OCI-LY7 (cell line): ENCODE results near the gene GABRG1. TPM values are rescaled to one million over a fixed set of nuclear protein-coding genes. Genes with fewer than 3 reads are reported as not detected.

Source experiments
- BruUV-seq: library from RNA; stranded (reverse); fragments of 400-500 nt; replicated peaks from 2 replicates; lab custom pipeline; 2021; lab: Mats Ljungman, UMichigan
- CTCF ChIA-PET: fragments of 300-600 bp; sonication (Branson Sonifier 250); formaldehyde crosslinking; loops from one replicate; lab custom pipeline; 2022; ENCODE audit warnings: antibody characterized with exemption; ENCODE audit not compliant: unreplicated experiment; lab: Charles Lee
- POLR2A ChIA-PET: fragments of 300-600 bp; sonication (Branson Sonifier 250); formaldehyde crosslinking; loops from one replicate; lab custom pipeline; 2022; ENCODE audit warnings: antibody characterized with exemption; lab: Charles Lee
- DNase-seq: peaks from one replicate; pipeline ENCODE4 v3.0.0-alpha.2; 2015; ENCODE audit warnings: low spot score
- H2AFZ ChIP-seq: fragments of 200-600 bp; sonication (generic), shearing (Covaris generic); 2 replicates; pipeline ENCODE4 v1.6.1; 2014; ENCODE audit warnings: mild to moderate bottlenecking, antibody characterized with exemption, low read length, moderate library complexity
- H3K27ac ChIP-seq: fragments of 200-600 bp; sonication (generic); 2 replicates; pipeline ENCODE4 v1.5.1; 2014; ENCODE audit warnings: mixed run types, low read depth, mild to moderate bottlenecking, moderate library complexity, low read length, inconsistent platforms; ENCODE audit not compliant: poor library complexity, severe bottlenecking
- H3K36me3 ChIP-seq: fragments of 200-600 bp; sonication (generic); 2 replicates; pipeline ENCODE4 v1.6.1; 2014; ENCODE audit warnings: mild to moderate bottlenecking, antibody characterized with exemption, low read length, moderate library complexity, mixed read lengths; ENCODE audit not compliant: insufficient read depth
- H3K4me1 ChIP-seq: fragments of 200-600 bp; sonication (generic); 2 replicates; pipeline ENCODE4 v1.5.1; 2014; ENCODE audit warnings: mild to moderate bottlenecking, low read length; ENCODE audit not compliant: insufficient read depth, poor library complexity, severe bottlenecking
- H3K4me2 ChIP-seq: fragments of 200-600 bp; sonication (generic); 2 replicates; pipeline ENCODE4 v1.6.1; 2014; ENCODE audit warnings: mild to moderate bottlenecking, low read length
- H3K4me3 ChIP-seq: fragments of 200-600 bp; sonication (generic); 2 replicates; pipeline ENCODE4 v1.5.1; 2014; ENCODE audit warnings: mild to moderate bottlenecking, low read depth, low read length; ENCODE audit not compliant: poor library complexity, severe bottlenecking
- H3K79me2 ChIP-seq: fragments of 200-600 bp; sonication (generic); 2 replicates; pipeline ENCODE4 v1.6.1; 2016; ENCODE audit warnings: low read depth, mild to moderate bottlenecking, low read length, moderate library complexity, mixed read lengths; ENCODE audit not compliant: insufficient read depth
- H3K9me2 ChIP-seq: fragments of 200-600 bp; sonication (generic); 2 replicates; pipeline ENCODE4 v1.6.1; 2016; ENCODE audit warnings: mild to moderate bottlenecking, low read length, mixed read lengths; ENCODE audit not compliant: insufficient read depth
- H3K9me3 ChIP-seq: fragments of 200-600 bp; sonication (generic); 2 replicates; pipeline ENCODE4 v1.6.1; 2014; ENCODE audit warnings: mild to moderate bottlenecking, mixed run types, low read length, mixed read lengths
- H4K20me1 ChIP-seq: fragments of 200-600 bp; sonication (generic); 2 replicates; pipeline ENCODE4 v1.6.1; 2014; ENCODE audit warnings: mild to moderate bottlenecking, antibody characterized with exemption, low read length, moderate library complexity, mixed read lengths; ENCODE audit not compliant: insufficient read depth
- CTCF ChIP-seq: fragments of 200-600 bp; sonication (generic); conservative IDR thresholded peaks from 2 replicates; pipeline ENCODE4 v1.5.1; 2014; ENCODE audit warnings: mild to moderate bottlenecking, antibody characterized with exemption, low read length, moderate library complexity, mixed read lengths
- EZH2phosphoT487 ChIP-seq: fragments of 200-600 bp; sonication (generic); IDR thresholded peaks from 2 replicates; pipeline ENCODE4 v1.6.1; 2018; ENCODE audit warnings: low read depth, borderline replicate concordance, mild to moderate bottlenecking, mixed run types, antibody characterized with exemption, low read length, moderate library complexity, mixed read lengths
- intact Hi-C: fragments of 100-400 bp; cut with micrococcal nuclease; formaldehyde crosslinking; loops from one replicate; pipeline ENCODE4 v1.10.0; 2022; ENCODE audit not compliant: unreplicated experiment
- total RNA-seq, 2 experiments: library from RNA; depleted of rRNA in 1 of 2; stranded (reverse); fragments of >200 nt in 1 of 2; shearing (Covaris generic) in 1 of 2; gene quantifications; 2 replicates each; pipeline ENCODE4 v1.2.3, GENCODE V29; 2014 to 2022

The GABRG1 gene
- total RNA-seq, 2 experiments from 2014 or later: not detected

- no peak for DNase-seq
- no TSS peak for BruUV-seq
- no peak overlapping the region for H2AFZ ChIP-seq
- CTCF ChIA-PET: no interaction called here
- no peaks in the 10 kb centered on the region for H3K79me2 ChIP-seq
- no peaks in the 10 kb centered on the region for H3K36me3 ChIP-seq
- H3K27ac ChIP-seq: no peak overlapping the region
- TF ChIP-seq EZH2phosphoT487 (no peak), CTCF (no peak)
- POLR2A ChIA-PET: interaction anchor here (0.7 kb wide), 1 partner anchor 360 kb away, joined by 4 read pairs; no protein-coding TSS in a partner anchor
- H4K20me1 ChIP-seq: no peaks in the 10 kb centered on the region
- no peak overlapping the region for H3K4me2 ChIP-seq
- no peak overlapping the region for H3K4me3 ChIP-seq
- no peaks in the 10 kb centered on the region for H3K9me3 ChIP-seq
- no peaks in the 10 kb centered on the region for H3K4me1 ChIP-seq
- intact Hi-C loops: no loop called here
- H3K9me2 ChIP-seq: no peaks in the 10 kb centered on the region
Observed at GRCh38 chr4:46032056-46032455, 91.8 kb downstream of the GABRG1 start.

GRCh38 chr4:46016306-46016705 is 107.5 kb downstream of the GABRG1 start:
- Histone ChIP-seq H4K20me1 (no peaks in the 10 kb centered on the region), H3K4me3 (no peak overlapping the region), H3K27ac (no peak overlapping the region), H3K4me1 (no peaks in the 10 kb centered on the region), H3K79me2 (no peaks in the 10 kb centered on the region), H2AFZ (no peak overlapping the region), H3K9me2 (no peaks in the 10 kb centered on the region), H3K4me2 (no peak overlapping the region), H3K9me3 (no peaks in the 10 kb centered on the region), H3K36me3 (no peaks in the 10 kb centered on the region)
- no peak for DNase-seq
- intact Hi-C loops: no loop called here
- ChIA-PET POLR2A (no interaction called here), CTCF (no interaction called here)
- TF ChIP-seq CTCF: no peak
- no peak for TF ChIP-seq EZH2phosphoT487
- no TSS peak for BruUV-seq

GRCh38 chr4:45992728-45993127 is 131.1 kb downstream of the GABRG1 start:
- H3K9me2 ChIP-seq: no peaks in the 10 kb centered on the region
- H3K4me2 ChIP-seq: no peak overlapping the region
- POLR2A ChIA-PET: no interaction called here
- H3K36me3 ChIP-seq: no peaks in the 10 kb centered on the region
- intact Hi-C loops: no loop called here
- no peak overlapping the region for H3K4me3 ChIP-seq
- no TSS peak for BruUV-seq
- CTCF ChIA-PET: no interaction called here
- H2AFZ ChIP-seq: no peak overlapping the region
- no peaks in the 10 kb centered on the region for H3K9me3 ChIP-seq
- H4K20me1 ChIP-seq: no peaks in the 10 kb centered on the region
- DNase-seq: no peak
- H3K27ac ChIP-seq: no peak overlapping the region
- H3K79me2 ChIP-seq: no peaks in the 10 kb centered on the region
- no peaks in the 10 kb centered on the region for H3K4me1 ChIP-seq
- TF ChIP-seq EZH2phosphoT487: no peak
- no peak for TF ChIP-seq CTCF
